HL-60 (cell line): ENCODE results near the gene NPHP4.

Experiments
- DNase-seq, 2 experiments: peaks; one replicate each; pipeline ENCODE4 v3.0.0-alpha.2; 2010 to 2020; ENCODE audit warnings: low read depth in 1 of 2, low spot score in 1 of 2
- H3K27ac ChIP-seq: fragments of 250-450 bp; sonication (Bioruptor Pico); replicated peaks from 2 replicates; pipeline ENCODE4 v1.5.1; 2020; ENCODE audit warnings: mild to moderate bottlenecking, moderate library complexity
- H3K27me3 ChIP-seq: fragments of 250-450 bp; sonication (Bioruptor Pico); 2 replicates; pipeline ENCODE4 v1.5.1; 2021; ENCODE audit warnings: mild to moderate bottlenecking, moderate library complexity; ENCODE audit not compliant: insufficient read depth, poor library complexity, severe bottlenecking
- H3K4me3 ChIP-seq: replicated peaks from 2 replicates; pipeline ENCODE4 v1.5.1; 2011; ENCODE audit warnings: mild to moderate bottlenecking, control low read depth, low read length; ENCODE audit not compliant: insufficient read depth
- GABPA ChIP-seq: IDR thresholded peaks from 2 replicates; pipeline ENCODE4 v1.6.1; 2012; ENCODE audit warnings: low read depth
- POLR2AphosphoS5 ChIP-seq: IDR thresholded peaks from 2 replicates; pipeline ENCODE4 v1.6.1; 2012; ENCODE audit warnings: low read depth
- SPI1 ChIP-seq: IDR thresholded peaks from 2 replicates; pipeline ENCODE4 v1.6.1; 2012; ENCODE audit warnings: low read depth, mild to moderate bottlenecking, borderline replicate concordance
- TF ChIP-seq, protein P1 (sequence below): IDR thresholded peaks from 2 replicates; pipeline ENCODE4 v1.6.1; 2012; ENCODE audit warnings: low read depth; ENCODE audit not compliant: insufficient replicate concordance
- TF ChIP-seq, protein P2 (sequence below): IDR thresholded peaks from one replicate; pipeline ENCODE4 v1.5.1; 2011; ENCODE audit warnings: low read length, control low read depth, inconsistent platforms; ENCODE audit not compliant: insufficient read depth

Gene NPHP4

GRCh38 chr1:5833911-5834310 lies 158.3 kb downstream of the NPHP4 start:
- TF ChIP-seq, protein P1, sequence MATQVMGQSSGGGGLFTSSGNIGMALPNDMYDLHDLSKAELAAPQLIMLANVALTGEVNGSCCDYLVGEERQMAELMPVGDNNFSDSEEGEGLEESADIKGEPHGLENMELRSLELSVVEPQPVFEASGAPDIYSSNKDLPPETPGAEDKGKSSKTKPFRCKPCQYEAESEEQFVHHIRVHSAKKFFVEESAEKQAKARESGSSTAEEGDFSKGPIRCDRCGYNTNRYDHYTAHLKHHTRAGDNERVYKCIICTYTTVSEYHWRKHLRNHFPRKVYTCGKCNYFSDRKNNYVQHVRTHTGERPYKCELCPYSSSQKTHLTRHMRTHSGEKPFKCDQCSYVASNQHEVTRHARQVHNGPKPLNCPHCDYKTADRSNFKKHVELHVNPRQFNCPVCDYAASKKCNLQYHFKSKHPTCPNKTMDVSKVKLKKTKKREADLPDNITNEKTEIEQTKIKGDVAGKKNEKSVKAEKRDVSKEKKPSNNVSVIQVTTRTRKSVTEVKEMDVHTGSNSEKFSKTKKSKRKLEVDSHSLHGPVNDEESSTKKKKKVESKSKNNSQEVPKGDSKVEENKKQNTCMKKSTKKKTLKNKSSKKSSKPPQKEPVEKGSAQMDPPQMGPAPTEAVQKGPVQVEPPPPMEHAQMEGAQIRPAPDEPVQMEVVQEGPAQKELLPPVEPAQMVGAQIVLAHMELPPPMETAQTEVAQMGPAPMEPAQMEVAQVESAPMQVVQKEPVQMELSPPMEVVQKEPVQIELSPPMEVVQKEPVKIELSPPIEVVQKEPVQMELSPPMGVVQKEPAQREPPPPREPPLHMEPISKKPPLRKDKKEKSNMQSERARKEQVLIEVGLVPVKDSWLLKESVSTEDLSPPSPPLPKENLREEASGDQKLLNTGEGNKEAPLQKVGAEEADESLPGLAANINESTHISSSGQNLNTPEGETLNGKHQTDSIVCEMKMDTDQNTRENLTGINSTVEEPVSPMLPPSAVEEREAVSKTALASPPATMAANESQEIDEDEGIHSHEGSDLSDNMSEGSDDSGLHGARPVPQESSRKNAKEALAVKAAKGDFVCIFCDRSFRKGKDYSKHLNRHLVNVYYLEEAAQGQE, result no peak
- no peak for TF ChIP-seq GABPA
- Histone ChIP-seq H3K27me3 (peaks cover 5% of the 10 kb centered on the region), H3K4me3 (no peak overlapping the region), H3K27ac (no peak overlapping the region)
- DNase-seq, result no peak

DNA sequence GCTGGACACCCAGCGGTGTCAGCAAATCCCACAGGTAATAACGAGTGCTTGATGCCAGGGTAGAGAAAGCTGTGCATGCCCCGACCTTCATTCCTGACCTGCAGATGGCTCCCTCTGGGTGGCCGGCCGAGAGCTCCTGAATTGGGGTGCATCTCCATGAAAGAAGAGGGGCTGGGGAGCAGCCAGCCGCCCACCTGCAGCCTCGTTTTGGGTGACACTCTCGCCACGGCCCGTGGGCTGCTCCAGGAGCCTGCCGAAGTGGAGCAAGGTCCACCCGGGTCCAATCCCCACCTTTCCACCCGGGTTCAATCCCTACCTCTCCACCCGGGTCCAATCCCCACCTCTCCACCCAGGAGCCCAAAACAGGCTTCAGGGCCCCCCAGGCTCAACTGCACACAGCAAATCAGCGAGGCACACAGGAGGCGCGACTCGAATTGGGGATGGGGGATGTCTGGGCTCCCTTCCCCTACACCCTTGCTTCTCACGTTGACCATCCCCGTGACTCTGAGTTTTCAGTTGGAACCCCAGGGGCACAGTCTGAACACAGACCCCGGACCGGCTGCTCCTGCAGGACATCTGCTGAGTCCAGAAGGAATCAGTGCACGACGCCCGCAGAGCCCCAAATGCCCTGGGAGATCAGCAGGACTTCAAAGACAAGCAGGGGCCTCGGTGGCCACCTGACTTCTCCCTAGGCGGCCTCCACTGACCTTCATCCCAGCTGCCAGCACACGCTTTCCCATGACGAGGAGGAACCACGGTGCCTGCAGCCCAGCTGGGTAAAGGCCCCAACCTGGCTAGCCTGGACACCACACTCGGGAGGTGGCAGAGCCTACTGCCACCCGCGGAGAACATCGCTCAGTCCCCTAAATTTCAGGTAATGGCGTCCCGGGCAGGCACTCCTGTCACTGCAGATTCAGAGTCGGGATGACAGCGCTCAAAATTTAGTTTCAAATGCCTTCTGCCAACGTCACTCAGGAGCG lies 159.0 kb downstream of the NPHP4 start:
- Histone ChIP-seq H3K27ac (no peak overlapping the region), H3K4me3 (no peak overlapping the region), H3K27me3 (peaks cover 5% of the 10 kb centered on the region)
- TF ChIP-seq, protein P2, sequence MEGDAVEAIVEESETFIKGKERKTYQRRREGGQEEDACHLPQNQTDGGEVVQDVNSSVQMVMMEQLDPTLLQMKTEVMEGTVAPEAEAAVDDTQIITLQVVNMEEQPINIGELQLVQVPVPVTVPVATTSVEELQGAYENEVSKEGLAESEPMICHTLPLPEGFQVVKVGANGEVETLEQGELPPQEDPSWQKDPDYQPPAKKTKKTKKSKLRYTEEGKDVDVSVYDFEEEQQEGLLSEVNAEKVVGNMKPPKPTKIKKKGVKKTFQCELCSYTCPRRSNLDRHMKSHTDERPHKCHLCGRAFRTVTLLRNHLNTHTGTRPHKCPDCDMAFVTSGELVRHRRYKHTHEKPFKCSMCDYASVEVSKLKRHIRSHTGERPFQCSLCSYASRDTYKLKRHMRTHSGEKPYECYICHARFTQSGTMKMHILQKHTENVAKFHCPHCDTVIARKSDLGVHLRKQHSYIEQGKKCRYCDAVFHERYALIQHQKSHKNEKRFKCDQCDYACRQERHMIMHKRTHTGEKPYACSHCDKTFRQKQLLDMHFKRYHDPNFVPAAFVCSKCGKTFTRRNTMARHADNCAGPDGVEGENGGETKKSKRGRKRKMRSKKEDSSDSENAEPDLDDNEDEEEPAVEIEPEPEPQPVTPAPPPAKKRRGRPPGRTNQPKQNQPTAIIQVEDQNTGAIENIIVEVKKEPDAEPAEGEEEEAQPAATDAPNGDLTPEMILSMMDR, result no peak
- TF ChIP-seq, protein P1, result no peak
- TF ChIP-seq GABPA, result no peak
- TF ChIP-seq SPI1, result no peak
- TF ChIP-seq POLR2AphosphoS5, result no peak
- no peak for DNase-seq

GRCh38 chr1:5831600-5832335 lies 160.5 kb downstream of the NPHP4 start:
- Histone ChIP-seq H3K4me3 (no peak overlapping the region), H3K27me3 (peaks cover 8% of the 10 kb centered on the region), H3K27ac (no peak overlapping the region)
- DNase-seq, result no peak
- TF ChIP-seq GABPA (no peak), POLR2AphosphoS5 (no peak), SPI1 (no peak)
- TF ChIP-seq, protein P2, result no peak
- TF ChIP-seq, protein P1, result no peak
